H9 (cell line): ENCODE measurements around the gene SLC47A2. TPM values are rescaled to one million over a fixed set of nuclear protein-coding genes. Genes with fewer than 3 reads are reported as not detected.

ENCODE experiments used
- DNase-seq: peaks from one replicate; pipeline ENCODE4 v3.0.0-alpha.2; 2017
- H2AFZ ChIP-seq: one replicate; pipeline ENCODE4 v1.6.1; 2013; ENCODE audit warnings: mild to moderate bottlenecking, low read length, control low read depth, moderate library complexity
- H2AK5ac ChIP-seq: 2 replicates; pipeline ENCODE4 v1.6.1; 2013; ENCODE audit warnings: low read length, control low read depth, mixed read lengths; ENCODE audit not compliant: insufficient read length
- H2BK120ac ChIP-seq: one replicate; pipeline ENCODE4 v1.6.1; 2013; ENCODE audit warnings: low read depth, mild to moderate bottlenecking, low read length, control low read depth, inconsistent platforms; ENCODE audit not compliant: poor library complexity, severe bottlenecking
- H2BK12ac ChIP-seq: 2 replicates; pipeline ENCODE4 v1.6.1; 2013; ENCODE audit warnings: low read length, control low read depth, mixed read lengths, low read depth; ENCODE audit not compliant: insufficient read length
- H2BK15ac ChIP-seq: 2 replicates; pipeline ENCODE4 v1.6.1; 2013; ENCODE audit warnings: low read depth, low read length, control low read depth
- H2BK20ac ChIP-seq: one replicate; pipeline ENCODE4 v1.6.1; 2013; ENCODE audit warnings: low read depth, mild to moderate bottlenecking, low read length, control low read depth, inconsistent platforms; ENCODE audit not compliant: poor library complexity, severe bottlenecking
- H2BK5ac ChIP-seq: 2 replicates; pipeline ENCODE4 v1.6.1; 2013; ENCODE audit warnings: low read length, control low read depth, mixed read lengths; ENCODE audit not compliant: insufficient read length
- H3K14ac ChIP-seq: 2 replicates; pipeline ENCODE4 v1.6.1; 2013; ENCODE audit warnings: low read length, control low read depth; ENCODE audit not compliant: insufficient read depth
- H3K18ac ChIP-seq: 2 replicates; pipeline ENCODE4 v1.6.1; 2013; ENCODE audit warnings: low read depth, mild to moderate bottlenecking, mixed read lengths, low read length, control low read depth; ENCODE audit not compliant: insufficient read length
- H3K23ac ChIP-seq: 2 replicates; pipeline ENCODE4 v1.6.1; 2013; ENCODE audit warnings: low read length, control low read depth, mixed read lengths, low read depth; ENCODE audit not compliant: insufficient read length
- H3K23me2 ChIP-seq: 2 replicates; pipeline ENCODE4 v1.6.1; 2013; ENCODE audit warnings: low read depth, mild to moderate bottlenecking, mixed read lengths, low read length, control low read depth; ENCODE audit not compliant: insufficient read length, poor library complexity, severe bottlenecking
- H3K27ac ChIP-seq: 2 replicates; pipeline ENCODE4 v1.5.1; 2013; ENCODE audit warnings: low read length, control low read depth, mixed read lengths, low read depth; ENCODE audit not compliant: insufficient read length
- H3K27me3 ChIP-seq: 2 replicates; pipeline ENCODE4 v1.6.1; 2013; ENCODE audit warnings: low read length, control low read depth, inconsistent platforms; ENCODE audit not compliant: insufficient read depth
- H3K4ac ChIP-seq: 2 replicates; pipeline ENCODE4 v1.6.1; 2013; ENCODE audit warnings: low read depth, mild to moderate bottlenecking, control low read depth, inconsistent platforms, low read length, moderate library complexity
- H3K4me1 ChIP-seq: 2 replicates; pipeline ENCODE4 v1.6.1; 2013; ENCODE audit warnings: low read length, control low read depth, inconsistent platforms; ENCODE audit not compliant: insufficient read depth
- H3K4me2 ChIP-seq: 2 replicates; pipeline ENCODE4 v1.6.1; 2013; ENCODE audit warnings: low read length, control low read depth, mixed read lengths; ENCODE audit not compliant: insufficient read length, insufficient read depth
- H3K56ac ChIP-seq: 2 replicates; pipeline ENCODE4 v1.6.1; 2013; ENCODE audit warnings: low read depth, mild to moderate bottlenecking, mixed read lengths, low read length, control low read depth; ENCODE audit not compliant: insufficient read length
- H3K79me1 ChIP-seq: 2 replicates; pipeline ENCODE4 v1.6.1; 2013; ENCODE audit warnings: low read depth, mild to moderate bottlenecking, moderate library complexity, low read length, control low read depth, inconsistent platforms; ENCODE audit not compliant: insufficient read depth, poor library complexity, severe bottlenecking
- H3K79me2 ChIP-seq: 2 replicates; pipeline ENCODE4 v1.6.1; 2013; ENCODE audit warnings: low read length, control low read depth, inconsistent platforms; ENCODE audit not compliant: insufficient read depth
- H3K9ac ChIP-seq: 2 replicates; pipeline ENCODE4 v1.6.1; 2013; ENCODE audit warnings: low read length, control low read depth, mixed read lengths; ENCODE audit not compliant: insufficient read length; ENCODE audit errors: extremely low read depth
- H3K9me3 ChIP-seq: one replicate; pipeline ENCODE4 v1.6.1; 2013; ENCODE audit warnings: low read depth, low read length, inconsistent platforms; ENCODE audit not compliant: control insufficient read depth
- H3T11ph ChIP-seq: one replicate; pipeline ENCODE4 v1.6.1; 2013; ENCODE audit warnings: mild to moderate bottlenecking, low read length, control low read depth, inconsistent platforms
- H4K20me1 ChIP-seq: one replicate; pipeline ENCODE4 v1.6.1; 2013; ENCODE audit not compliant: control insufficient read depth, insufficient read length, insufficient read depth
- H4K5ac ChIP-seq: 2 replicates; pipeline ENCODE4 v1.6.1; 2013; ENCODE audit warnings: low read depth, mild to moderate bottlenecking, mixed read lengths, low read length, control low read depth; ENCODE audit not compliant: insufficient read length
- H4K8ac ChIP-seq: replicated peaks from 2 replicates; pipeline ENCODE4 v1.6.1; 2013; ENCODE audit warnings: low read length, control low read depth, mixed read lengths, low read depth; ENCODE audit not compliant: insufficient read length
- H4K91ac ChIP-seq: 2 replicates; pipeline ENCODE4 v1.6.1; 2013; ENCODE audit warnings: low read depth, mild to moderate bottlenecking, moderate library complexity, mixed read lengths, low read length, control low read depth; ENCODE audit not compliant: insufficient read length
- H3K27ac Mint-ChIP-seq, 3 experiments: 2 replicates in 2 of 3; 3 replicates in 1 of 3; pipeline ENCODE4 v1.8.0; 2020 to 2021; ENCODE audit warnings: mixed read lengths in 3 of 3, mild to moderate bottlenecking in 1 of 3, moderate library complexity in 1 of 3
- H3K27me3 Mint-ChIP-seq: 2 replicates; pipeline ENCODE4 v1.8.0; 2021; ENCODE audit warnings: low read depth, mild to moderate bottlenecking, moderate library complexity, mixed read lengths
- H3K36me3 Mint-ChIP-seq, 3 experiments: 2 replicates in 2 of 3; 3 replicates in 1 of 3; pipeline ENCODE4 v1.8.0; 2020 to 2021; ENCODE audit warnings: low read depth in 3 of 3, mixed read lengths in 3 of 3; ENCODE audit not compliant: insufficient read depth in 1 of 3
- H3K4me1 Mint-ChIP-seq, 2 experiments: 2 replicates each; pipeline ENCODE4 v1.8.0; 2020; ENCODE audit warnings: mixed read lengths in 2 of 2
- H3K4me3 Mint-ChIP-seq, 2 experiments: 2 replicates in 1 of 2; 3 replicates in 1 of 2; pipeline ENCODE4 v1.8.0; 2020 to 2021; ENCODE audit warnings: mild to moderate bottlenecking in 2 of 2, mixed read lengths in 2 of 2, moderate library complexity in 1 of 2
- H3K9me3 Mint-ChIP-seq, 2 experiments: 2 replicates in 1 of 2; 3 replicates in 1 of 2; pipeline ENCODE4 v1.8.0; 2020; ENCODE audit warnings: mild to moderate bottlenecking in 2 of 2, mixed read lengths in 2 of 2, moderate library complexity in 1 of 2
- CTCF ChIP-seq: fragments of 200-600 bp; sonication (generic); conservative IDR thresholded peaks from 3 replicates; pipeline ENCODE4 v1.8.0; 2021; ENCODE audit warnings: antibody characterized with exemption, mild to moderate bottlenecking
- WGBS: extraction: QIAGEN DNeasy Blood & Tissue Kit; methylation state at CpG from one replicate; pipeline ENCODE4 v1.1.7; 2013; ENCODE audit warnings: missing lambda C conversion rate, low lambda C conversion rate, mixed read lengths; ENCODE audit not compliant: insufficient read length; ENCODE audit errors: extremely low coverage; 5-methylcytosine and 5-hydroxymethylcytosine counted together
- total RNA-seq: library from RNA; stranded (reverse); gene quantifications from 2 replicates; pipeline ENCODE4 v1.2.1, GENCODE V29; 2021

The SLC47A2 gene
- total RNA-seq, 1 experiment from 2014 or later: not detected

GRCh38 chr17:19720210-19720475, 3.8 kb upstream of the SLC47A2 start:
- H3K4me1 ChIP-seq: no peaks in the 10 kb centered on the region
- Mint-ChIP-seq H3K4me1 (peaks cover 4 to 13% of the 10 kb centered on the region in 2 experiments), H3K9me3 (no peaks in the 10 kb centered on the region), H3K27ac (no peak overlapping the region), H3K27me3 (no peaks in the 10 kb centered on the region), H3K36me3 (no peaks in the 10 kb centered on the region), H3K4me3 (no peak overlapping the region; a peak in 1 of 5 replicates)
- no peak overlapping the region for H4K8ac ChIP-seq
- H3K18ac ChIP-seq: no peak overlapping the region
- H3K79me1 ChIP-seq: no peaks in the 10 kb centered on the region
- no peak overlapping the region for H2BK20ac ChIP-seq
- H2BK15ac ChIP-seq: no peak overlapping the region
- H3K23ac ChIP-seq: no peak overlapping the region
- TF ChIP-seq CTCF: no peak
- no peaks in the 10 kb centered on the region for H3K9me3 ChIP-seq
- H3K27me3 ChIP-seq: no peaks in the 10 kb centered on the region
- H4K5ac ChIP-seq: no peak overlapping the region
- H3K56ac ChIP-seq: no peak overlapping the region
- no peak overlapping the region for H4K91ac ChIP-seq
- H2AFZ ChIP-seq: no peak overlapping the region
- H3T11ph ChIP-seq: no peak overlapping the region
- no peak overlapping the region for H2BK120ac ChIP-seq
- no peak overlapping the region for H3K9ac ChIP-seq
- no peak for DNase-seq
- no peak overlapping the region for H3K4ac ChIP-seq
- no peak overlapping the region for H3K14ac ChIP-seq
- H2AK5ac ChIP-seq: no peak overlapping the region
- no peak overlapping the region for H3K27ac ChIP-seq
- no peaks in the 10 kb centered on the region for H3K23me2 ChIP-seq
- no peak overlapping the region for H2BK5ac ChIP-seq
- H2BK12ac ChIP-seq: no peak overlapping the region
- no CpG with 5 or more reads among the region's 5 CpGs for WGBS
- H4K20me1 ChIP-seq: no peaks in the 10 kb centered on the region
- H3K4me2 ChIP-seq: no peak overlapping the region
- H3K79me2 ChIP-seq: no peaks in the 10 kb centered on the region
